RCC 7860 (cell line): ENCODE measurements around the gene YWHAB.
A peak's percentile ranks its signal among the peaks of the same experiment; 100 is the strongest.
"Not testable (repeated sequence)": the region's sequence is repeated elsewhere in the genome, so short reads cannot be mapped to it uniquely, and the experiment has no call there.

Source experiments
- DNase-seq: peaks from one replicate; pipeline ENCODE4 v3.0.0-alpha.2; 2015; ENCODE audit warnings: low spot score
- FAIRE-seq: peaks from 2 replicates; lab custom pipeline; 2012; peaks lifted over from hg19 to GRCh38; lab: Jason Lieb, UNC

Gene YWHAB

GRCh38 chr20:44885392-44886265, at the start of gene YWHAB:
TSS of gene YWHAB (plus strand) at chr20:44885705. CDS start at chr20:44901534, 15,829 bp downstream.
- peak; percentile 95 for DNase-seq
- peak; percentile 86 for FAIRE-seq

DNA sequence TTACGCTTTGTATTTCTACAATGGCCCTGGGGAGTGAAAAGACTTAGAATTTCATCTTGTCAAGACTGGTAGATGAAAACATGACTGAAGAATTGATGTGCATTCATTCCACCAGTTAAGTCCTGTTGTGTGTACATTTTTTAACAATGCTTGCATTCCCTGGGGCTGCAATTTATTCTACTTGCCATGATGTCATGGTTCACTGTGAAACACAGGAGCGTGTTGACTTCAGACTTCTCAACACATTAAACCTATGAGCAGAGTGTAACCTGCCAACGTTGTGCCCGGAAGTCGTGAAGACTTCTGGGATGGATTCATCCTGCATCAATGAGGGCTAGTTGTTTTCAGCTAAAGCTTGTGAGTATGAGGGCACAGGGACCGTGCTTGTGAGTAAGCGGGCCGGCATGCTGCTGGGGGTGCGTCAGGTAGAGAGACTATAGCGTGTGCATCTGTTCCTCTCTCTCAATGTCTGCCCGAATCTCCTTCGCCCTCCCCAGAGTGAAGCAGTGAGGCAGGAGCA, 48.8 kb upstream of the YWHAB start:
- DNase-seq (no peak), FAIRE-seq (no peak)

DNA sequence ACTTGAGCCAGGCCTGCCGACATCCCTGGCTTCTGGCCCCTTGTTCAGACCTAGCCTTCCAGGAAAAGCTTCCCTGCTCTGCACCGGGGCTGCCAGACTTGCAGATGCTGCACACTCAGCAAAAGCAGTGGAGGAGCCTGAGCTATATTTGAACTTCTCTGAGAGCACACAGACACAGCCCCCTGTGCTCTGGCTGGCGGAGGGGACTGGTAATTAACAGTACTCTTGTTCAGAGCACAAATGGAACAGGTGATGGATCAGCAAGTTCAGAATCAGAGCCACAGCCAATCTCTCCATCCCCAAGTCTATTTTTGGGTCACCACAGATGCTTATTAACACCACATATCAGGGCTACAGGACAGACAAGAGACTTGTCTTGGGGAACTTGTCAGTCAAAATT, 47.6 kb upstream of the YWHAB start:
- FAIRE-seq = no peak
- no peak for DNase-seq

DNA sequence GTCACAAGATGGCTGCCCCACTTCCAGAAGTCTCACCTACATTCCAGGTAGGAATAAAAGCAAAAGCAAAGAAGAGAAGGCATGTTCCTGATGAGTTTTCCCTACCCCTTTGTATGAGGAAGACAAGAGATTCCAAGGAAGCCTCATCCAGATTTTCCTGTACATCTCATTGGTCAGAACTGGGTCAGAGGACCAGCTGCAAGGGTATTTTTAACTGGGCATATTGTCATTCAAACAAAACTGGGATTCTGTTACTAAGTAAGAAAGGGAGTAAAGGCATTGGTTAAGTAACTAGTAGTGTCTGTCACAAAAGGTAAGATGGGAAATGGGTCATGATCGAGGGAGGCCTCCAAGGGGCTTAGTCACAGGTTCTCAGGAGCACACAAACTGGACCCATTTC, 47.0 kb upstream of the YWHAB start:
- FAIRE-seq (no peak), DNase-seq (no peak)

DNA sequence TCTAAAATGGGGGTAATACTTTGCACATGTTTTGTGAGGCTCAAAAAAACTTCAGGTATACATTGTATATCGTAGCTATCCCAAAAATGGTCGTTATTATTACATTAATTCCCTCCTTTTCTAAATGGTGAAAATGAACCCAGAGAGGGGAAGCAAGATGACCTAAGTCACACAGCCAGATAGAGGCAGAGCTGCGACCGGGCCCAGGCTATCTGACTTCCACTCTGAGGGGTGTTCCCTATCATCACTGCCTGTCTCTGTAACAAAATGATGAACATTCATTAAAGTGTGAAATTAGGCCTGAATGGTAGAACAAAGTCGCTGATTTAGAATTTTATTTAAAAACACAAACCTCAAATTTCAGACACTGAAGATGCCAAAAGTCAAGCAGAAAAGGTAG, 46.0 kb upstream of the YWHAB start:
- no peak for DNase-seq
- no peak for FAIRE-seq

DNA sequence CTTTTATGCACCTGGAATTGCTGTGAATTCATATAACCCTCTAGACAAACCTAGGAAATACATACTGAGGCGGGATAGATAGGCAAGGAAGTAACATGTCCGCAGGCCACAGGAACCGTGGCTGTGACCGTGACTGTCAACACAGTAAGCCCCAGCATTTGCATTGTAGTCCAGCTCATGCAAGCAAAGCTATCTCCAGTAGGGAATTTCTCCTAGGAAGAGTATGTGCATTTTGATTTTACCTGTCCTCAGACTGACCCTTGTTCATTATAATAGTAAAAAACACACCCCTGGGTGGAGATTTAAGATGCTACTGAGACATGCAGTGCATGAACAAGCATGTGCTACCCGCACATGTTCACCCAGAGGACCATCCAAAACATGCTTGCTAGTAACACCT, 44.7 kb upstream of the YWHAB start:
- DNase-seq (no peak), FAIRE-seq (no peak)

DNA sequence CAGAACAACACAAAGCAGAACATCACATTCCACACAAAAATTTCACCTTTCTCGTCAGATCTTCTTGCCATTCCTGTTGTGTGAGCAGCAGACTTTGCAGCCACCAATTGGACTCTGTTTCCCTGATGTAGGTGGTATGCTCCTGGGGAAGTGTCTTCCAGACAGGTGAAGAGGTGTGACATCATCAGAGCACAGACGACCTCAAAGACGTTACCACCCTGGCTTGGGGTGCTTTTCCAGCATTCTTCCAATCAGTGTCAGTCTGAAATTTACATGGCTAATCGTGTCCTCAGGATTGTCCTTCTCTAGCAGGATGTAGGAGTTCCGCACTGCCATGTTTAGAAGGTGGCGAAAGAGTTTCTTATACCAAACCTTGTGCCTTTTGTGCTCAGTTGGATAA, 43.5 kb upstream of the YWHAB start:
- no peak for DNase-seq
- FAIRE-seq = no peak

- DNase-seq = no peak
- no peak for FAIRE-seq
These were observed 41.6 kb upstream of the YWHAB start for GRCh38 chr20:44843876-44844275.

DNA sequence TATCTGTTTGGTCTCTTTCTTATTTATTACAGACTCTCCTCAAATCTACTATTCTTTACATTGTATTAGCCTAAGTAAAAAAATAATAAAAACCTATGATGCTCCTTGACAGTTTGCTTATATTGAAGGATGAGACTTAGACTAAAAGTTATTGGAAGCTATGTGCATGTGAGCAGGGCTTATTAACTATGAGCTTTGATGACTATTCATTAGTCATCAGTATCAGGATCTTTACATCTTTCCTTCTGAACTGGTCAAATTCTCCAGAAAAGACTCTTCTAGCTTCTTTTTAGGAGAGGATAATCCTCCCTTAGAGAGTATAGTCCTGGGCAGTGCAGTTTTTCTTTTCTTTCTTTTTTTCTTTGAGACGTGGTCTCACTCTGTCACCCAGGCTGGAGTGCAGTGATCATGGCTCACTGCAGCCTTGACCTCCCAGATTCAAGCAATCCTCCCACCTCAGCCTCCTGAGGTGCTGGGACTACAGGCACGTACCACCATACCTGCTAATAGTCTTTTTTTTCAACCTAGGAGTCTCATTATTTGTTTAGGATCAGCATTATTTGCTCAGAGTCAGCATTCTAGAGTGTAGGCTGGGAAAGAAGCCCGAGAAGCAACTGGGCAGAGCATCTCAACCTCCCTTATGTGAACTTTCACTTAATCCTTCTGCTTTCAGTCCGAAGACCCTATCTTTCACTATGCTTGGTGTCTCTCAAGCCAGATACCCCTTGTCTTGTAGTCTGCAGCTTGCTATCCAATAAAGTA, 37.1 kb upstream of the YWHAB start:
- no peak for DNase-seq

GRCh38 chr20:44849703-44850102, 35.8 kb upstream of the YWHAB start:
- FAIRE-seq (no peak), DNase-seq (no peak)

More for the DNA sequence above, 37.1 kb upstream of the YWHAB start:
- FAIRE-seq = no peak

- DNase-seq = no peak
- FAIRE-seq = no peak
These were observed 35.2 kb upstream of the YWHAB start for GRCh38 chr20:44850272-44850671.

- FAIRE-seq = no peak
These were observed 34.7 kb upstream of the YWHAB start for GRCh38 chr20:44850837-44851236.

GRCh38 chr20:44851545-44851944, 34.0 kb upstream of the YWHAB start:
- no peak for DNase-seq
- FAIRE-seq = no peak

More at GRCh38 chr20:44850837-44851236, 34.7 kb upstream of the YWHAB start:
- DNase-seq = no peak

DNA sequence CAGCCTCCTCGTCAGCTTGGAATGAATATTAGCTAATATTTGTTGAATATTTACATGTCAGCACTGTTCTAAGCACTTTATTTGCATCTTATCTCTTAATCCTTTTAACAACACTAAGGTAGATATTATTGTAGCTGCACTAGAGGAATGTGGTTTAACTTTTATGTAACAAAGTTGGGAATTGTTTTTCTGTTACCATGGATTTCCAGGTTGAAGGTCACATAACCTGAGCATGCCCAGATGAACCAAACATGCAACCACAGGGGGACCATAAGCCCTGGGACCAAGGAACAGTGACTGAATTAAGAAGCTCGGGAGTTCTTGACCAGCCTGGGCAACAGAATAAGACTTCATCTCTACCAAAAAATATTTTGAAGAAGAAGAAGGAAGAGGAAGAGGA, 29.1 kb upstream of the YWHAB start:
- FAIRE-seq (no peak), DNase-seq (no peak)

GRCh38 chr20:44856856-44857448, 28.6 kb upstream of the YWHAB start:
- FAIRE-seq = no peak
- no peak for DNase-seq

GRCh38 chr20:44858606-44859360, 26.7 kb upstream of the YWHAB start:
- no peak for DNase-seq
- no peak for FAIRE-seq

- FAIRE-seq (no peak), DNase-seq (peak; percentile 30)
These were observed 23.9 kb upstream of the YWHAB start for GRCh38 chr20:44861531-44862006.

GRCh38 chr20:44862286-44862685, 23.2 kb upstream of the YWHAB start:
- no peak for FAIRE-seq
- no peak for DNase-seq

DNA sequence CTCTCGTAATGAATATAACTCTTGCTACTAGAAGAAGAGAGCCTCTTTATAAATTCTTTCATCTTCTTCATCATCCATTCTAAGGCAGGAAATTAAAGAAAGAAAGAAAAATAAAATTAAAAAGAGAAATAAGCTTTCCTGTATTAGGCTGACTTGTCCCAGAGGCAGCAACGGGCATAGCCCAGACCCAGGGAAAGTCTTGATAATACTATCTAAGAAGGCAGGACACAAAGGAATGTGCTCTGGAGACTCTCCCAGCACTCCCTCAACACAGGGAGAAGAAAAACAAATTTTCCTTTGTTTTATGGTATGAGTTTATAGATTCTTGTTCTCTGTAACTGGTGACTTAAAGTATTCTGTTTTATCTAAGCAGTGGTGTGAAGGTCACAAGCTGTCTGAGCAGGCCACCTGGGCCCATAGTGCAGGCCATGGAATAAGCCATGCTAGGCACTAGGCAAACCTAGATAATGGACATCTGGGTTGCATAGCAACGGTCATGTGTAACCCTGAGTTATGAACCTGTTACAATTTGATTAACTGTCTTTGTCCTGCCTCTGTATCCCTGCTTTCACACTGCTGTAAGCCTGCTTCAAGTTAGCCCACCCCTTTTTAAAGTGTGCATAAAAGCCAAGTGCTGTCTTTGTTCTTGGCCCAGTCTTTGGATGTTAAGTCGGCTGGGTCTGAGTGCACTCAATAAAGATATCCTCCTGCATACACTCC, 22.0 kb upstream of the YWHAB start:
- not testable (repeated sequence) for FAIRE-seq, DNase-seq

DNA sequence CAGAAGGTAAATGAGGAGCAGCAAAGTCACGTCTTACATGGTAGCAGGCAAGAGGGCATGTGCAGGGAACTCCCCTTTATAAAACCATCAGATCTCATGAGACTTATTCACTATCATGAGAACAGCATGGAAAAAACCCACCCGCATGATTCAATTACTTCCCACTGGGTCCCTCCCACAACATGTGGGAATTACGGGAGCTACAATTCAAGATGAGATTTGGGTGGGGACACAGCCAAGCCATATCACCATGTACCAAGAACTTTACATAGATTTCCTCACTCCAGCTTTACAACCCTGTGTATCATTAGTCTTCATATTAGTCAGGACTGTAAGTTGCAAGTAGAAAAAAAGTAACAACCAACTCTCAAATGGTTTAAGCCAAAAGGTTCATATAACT, 21.0 kb upstream of the YWHAB start:
- FAIRE-seq = not testable (repeated sequence)

More for the DNA sequence above, 21.0 kb upstream of the YWHAB start:
- DNase-seq = not testable (repeated sequence)
